Measurements from ENCODE around the gene LCN12.

DNA sequence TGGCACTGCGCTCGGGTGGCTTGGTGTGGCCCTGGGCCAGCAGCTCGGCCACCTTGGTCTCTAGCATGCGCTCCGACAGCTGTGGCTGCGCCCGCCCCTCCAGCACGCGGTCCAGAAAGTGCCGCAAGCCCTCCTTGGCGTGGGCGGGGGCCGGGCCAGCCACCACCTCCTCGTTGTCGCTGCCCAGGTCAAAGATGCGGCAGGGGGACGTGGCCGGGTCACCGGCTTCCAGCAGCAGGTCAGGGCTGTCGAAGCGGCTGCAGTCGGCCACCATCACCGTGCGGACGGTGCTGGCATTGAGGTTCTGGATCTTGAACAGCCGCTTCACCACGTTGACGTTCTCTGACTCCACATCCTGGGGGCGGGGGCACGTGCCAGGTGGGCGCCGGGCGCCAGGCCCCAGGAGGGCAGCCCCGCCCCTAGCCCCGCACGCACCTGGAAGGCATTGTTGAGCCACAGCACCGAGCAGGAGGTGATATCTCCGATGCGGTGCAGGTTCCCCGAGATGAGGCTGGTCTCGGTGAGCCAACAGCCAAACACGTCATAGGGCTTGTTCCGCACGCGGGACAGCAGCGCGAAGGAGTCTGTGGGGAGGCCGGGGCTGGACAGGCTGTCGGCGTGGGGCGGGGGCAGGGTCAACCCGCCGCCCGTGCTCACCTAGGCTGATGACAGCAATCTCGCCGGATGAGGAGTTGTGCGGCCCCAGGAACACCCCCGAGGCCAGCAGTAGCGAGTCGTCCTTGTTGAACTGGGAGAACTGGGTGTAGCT is 9.8 kb upstream of the LCN12 start:
- TF ChIP-seq, protein P1, sequence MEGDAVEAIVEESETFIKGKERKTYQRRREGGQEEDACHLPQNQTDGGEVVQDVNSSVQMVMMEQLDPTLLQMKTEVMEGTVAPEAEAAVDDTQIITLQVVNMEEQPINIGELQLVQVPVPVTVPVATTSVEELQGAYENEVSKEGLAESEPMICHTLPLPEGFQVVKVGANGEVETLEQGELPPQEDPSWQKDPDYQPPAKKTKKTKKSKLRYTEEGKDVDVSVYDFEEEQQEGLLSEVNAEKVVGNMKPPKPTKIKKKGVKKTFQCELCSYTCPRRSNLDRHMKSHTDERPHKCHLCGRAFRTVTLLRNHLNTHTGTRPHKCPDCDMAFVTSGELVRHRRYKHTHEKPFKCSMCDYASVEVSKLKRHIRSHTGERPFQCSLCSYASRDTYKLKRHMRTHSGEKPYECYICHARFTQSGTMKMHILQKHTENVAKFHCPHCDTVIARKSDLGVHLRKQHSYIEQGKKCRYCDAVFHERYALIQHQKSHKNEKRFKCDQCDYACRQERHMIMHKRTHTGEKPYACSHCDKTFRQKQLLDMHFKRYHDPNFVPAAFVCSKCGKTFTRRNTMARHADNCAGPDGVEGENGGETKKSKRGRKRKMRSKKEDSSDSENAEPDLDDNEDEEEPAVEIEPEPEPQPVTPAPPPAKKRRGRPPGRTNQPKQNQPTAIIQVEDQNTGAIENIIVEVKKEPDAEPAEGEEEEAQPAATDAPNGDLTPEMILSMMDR (IDR thresholded peaks at IDR 0.05), result no peak
- TF ChIP-seq POLR2A (IDR thresholded peaks at IDR 0.05), result no peak

Measured in esophagus squamous epithelium (tissue), 4 donors.